Measurements from ENCODE around the gene MGAT5B.

MGAT5B gene

GRCh38 chr17:76893623-76894334 is 25.6 kb downstream of the MGAT5B start:
- peaks cover 10% of the 10 kb centered on the region; the same call in 1 of the 2 replicates for H3K9me3 ChIP-seq (ENCODE audit: insufficient read depth, low read depth, low read length)
- H3K27ac ChIP-seq (ENCODE audit: low read depth, low read length) = no peak overlapping the region
- H3K4me1 ChIP-seq (ENCODE audit: insufficient read depth, low read length) = no peaks in the 10 kb centered on the region
- no peak overlapping the region for H3K4me3 ChIP-seq (ENCODE audit: low read length)
- H3K36me3 ChIP-seq (ENCODE audit: insufficient read depth, low read length) = no peaks in the 10 kb centered on the region
- WGBS = 87% methylated on average over 13 of the region's 13 CpGs
- H3K9ac ChIP-seq (ENCODE audit: low read depth, low read length) = no peak overlapping the region
- no peaks in the 10 kb centered on the region for H3K27me3 ChIP-seq (ENCODE audit: insufficient read depth, low read length)

GRCh38 chr17:76894842-76895241 is 26.6 kb downstream of the MGAT5B start:
- H3K4me1 ChIP-seq (ENCODE audit: insufficient read depth, low read length) = no peaks in the 10 kb centered on the region
- WGBS = 96% methylated on average over 11 of the region's 11 CpGs

GRCh38 chr17:76897023-76897422 is 28.8 kb downstream of the MGAT5B start:
- H3K4me3 ChIP-seq (ENCODE audit: low read length) = no peak overlapping the region
- H3K27ac ChIP-seq (ENCODE audit: low read depth, low read length) = no peak overlapping the region
- no peaks in the 10 kb centered on the region for H3K36me3 ChIP-seq (ENCODE audit: insufficient read depth, low read length)
- 96% methylated on average over 9 of the region's 10 CpGs for WGBS
- no peak overlapping the region for H3K9ac ChIP-seq (ENCODE audit: low read depth, low read length)
- peaks cover 10% of the 10 kb centered on the region; the same call in 1 of the 2 replicates for H3K9me3 ChIP-seq (ENCODE audit: insufficient read depth, low read depth, low read length)
- H3K4me1 ChIP-seq (ENCODE audit: insufficient read depth, low read length) = no peaks in the 10 kb centered on the region
- no peaks in the 10 kb centered on the region for H3K27me3 ChIP-seq (ENCODE audit: insufficient read depth, low read length)

More at GRCh38 chr17:76894842-76895241, 26.6 kb downstream of the MGAT5B start:
- no peak overlapping the region for H3K27ac ChIP-seq (ENCODE audit: low read depth, low read length)
- H3K27me3 ChIP-seq (ENCODE audit: insufficient read depth, low read length) = no peaks in the 10 kb centered on the region
- no peak overlapping the region for H3K9ac ChIP-seq (ENCODE audit: low read depth, low read length)
- H3K36me3 ChIP-seq (ENCODE audit: insufficient read depth, low read length) = no peaks in the 10 kb centered on the region
- H3K4me3 ChIP-seq (ENCODE audit: low read length) = no peak overlapping the region
- H3K9me3 ChIP-seq (ENCODE audit: insufficient read depth, low read depth, low read length) = peaks cover 10% of the 10 kb centered on the region; the same call in 1 of the 2 replicates

GRCh38 chr17:76899414-76899813 is 31.2 kb downstream of the MGAT5B start:
- H3K27ac ChIP-seq (ENCODE audit: low read depth, low read length) = no peak overlapping the region
- H3K9me3 ChIP-seq (ENCODE audit: insufficient read depth, low read depth, low read length) = peaks cover 10% of the 10 kb centered on the region; the same call in 1 of the 2 replicates
- no peak overlapping the region for H3K4me3 ChIP-seq (ENCODE audit: low read length)
- H3K4me1 ChIP-seq (ENCODE audit: insufficient read depth, low read length) = no peaks in the 10 kb centered on the region
- no peaks in the 10 kb centered on the region for H3K27me3 ChIP-seq (ENCODE audit: insufficient read depth, low read length)
- no peaks in the 10 kb centered on the region for H3K36me3 ChIP-seq (ENCODE audit: insufficient read depth, low read length)
- H3K9ac ChIP-seq (ENCODE audit: low read depth, low read length) = no peak overlapping the region
- WGBS = 95% methylated on average over 7 of the region's 7 CpGs

DNA sequence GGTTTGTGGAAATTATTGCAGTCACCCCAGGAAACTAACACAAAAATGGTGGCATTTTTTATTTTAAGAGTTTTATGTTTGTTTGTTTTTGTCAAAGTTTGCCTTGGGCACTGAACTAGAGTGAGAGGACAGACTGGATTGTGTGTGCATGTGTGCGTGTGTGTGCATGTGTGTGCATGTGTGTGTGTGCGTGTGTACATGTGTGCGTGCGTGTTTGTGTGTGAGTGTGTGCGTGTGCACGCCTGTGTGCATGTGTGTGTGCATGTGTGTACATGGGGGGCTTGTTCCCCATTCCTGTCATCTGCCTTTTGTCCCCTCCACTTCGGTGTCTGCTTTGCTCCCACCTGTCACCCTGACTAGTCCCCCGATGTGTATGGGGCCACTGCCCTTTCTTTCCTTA is 32.5 kb downstream of the MGAT5B start:
- no peak overlapping the region for H3K9ac ChIP-seq (ENCODE audit: low read depth, low read length)
- no peaks in the 10 kb centered on the region for H3K36me3 ChIP-seq (ENCODE audit: insufficient read depth, low read length)
- H3K4me3 ChIP-seq (ENCODE audit: low read length) = no peak overlapping the region
- H3K27me3 ChIP-seq (ENCODE audit: insufficient read depth, low read length) = no peaks in the 10 kb centered on the region
- H3K4me1 ChIP-seq (ENCODE audit: insufficient read depth, low read length) = no peaks in the 10 kb centered on the region
- H3K9me3 ChIP-seq (ENCODE audit: insufficient read depth, low read depth, low read length) = no peaks in the 10 kb centered on the region
- H3K27ac ChIP-seq (ENCODE audit: low read depth, low read length) = no peak overlapping the region
- 96% methylated on average over 8 of the region's 8 CpGs for WGBS

GRCh38 chr17:76901542-76902197 is 33.5 kb downstream of the MGAT5B start:
- no peak overlapping the region for H3K9ac ChIP-seq (ENCODE audit: low read depth, low read length)
- H3K27me3 ChIP-seq (ENCODE audit: insufficient read depth, low read length) = no peaks in the 10 kb centered on the region
- 94% methylated on average over 11 of the region's 11 CpGs for WGBS
- H3K9me3 ChIP-seq (ENCODE audit: insufficient read depth, low read depth, low read length) = no peaks in the 10 kb centered on the region
- no peaks in the 10 kb centered on the region for H3K4me1 ChIP-seq (ENCODE audit: insufficient read depth, low read length)
- H3K4me3 ChIP-seq (ENCODE audit: low read length) = no peak overlapping the region
- H3K27ac ChIP-seq (ENCODE audit: low read depth, low read length) = no peak overlapping the region
- H3K36me3 ChIP-seq (ENCODE audit: insufficient read depth, low read length) = no peaks in the 10 kb centered on the region

DNA sequence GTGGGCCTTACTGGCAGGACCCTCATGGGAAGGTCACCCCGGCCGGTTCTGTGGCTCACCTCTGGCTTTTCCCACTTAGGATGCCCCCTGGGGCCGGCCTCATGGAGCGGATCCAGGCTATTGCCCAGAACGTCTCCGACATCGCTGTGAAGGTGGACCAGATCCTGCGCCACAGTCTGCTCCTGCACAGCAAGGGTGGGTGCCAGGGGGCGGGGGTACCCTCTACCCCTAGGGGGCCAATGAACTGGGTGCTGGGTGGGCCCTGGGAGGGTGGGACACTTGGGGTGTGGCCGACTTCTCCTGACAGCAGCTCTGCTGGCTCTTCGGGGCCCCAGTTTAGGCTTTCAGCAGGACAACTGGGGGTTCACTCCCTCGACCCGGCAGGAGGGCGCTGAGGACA is 34.3 kb downstream of the MGAT5B start:
- Histone ChIP-seq H3K4me3 (ENCODE audit: low read length) (no peak overlapping the region), H3K36me3 (ENCODE audit: insufficient read depth, low read length) (no peaks in the 10 kb centered on the region), H3K27ac (ENCODE audit: low read depth, low read length) (no peak overlapping the region), H3K4me1 (ENCODE audit: insufficient read depth, low read length) (no peaks in the 10 kb centered on the region), H3K9me3 (ENCODE audit: insufficient read depth, low read depth, low read length) (no peaks in the 10 kb centered on the region), H3K9ac (ENCODE audit: low read depth, low read length) (no peak overlapping the region), H3K27me3 (ENCODE audit: insufficient read depth, low read length) (no peaks in the 10 kb centered on the region)
- 92% methylated on average over 14 of the region's 14 CpGs for WGBS

DNA sequence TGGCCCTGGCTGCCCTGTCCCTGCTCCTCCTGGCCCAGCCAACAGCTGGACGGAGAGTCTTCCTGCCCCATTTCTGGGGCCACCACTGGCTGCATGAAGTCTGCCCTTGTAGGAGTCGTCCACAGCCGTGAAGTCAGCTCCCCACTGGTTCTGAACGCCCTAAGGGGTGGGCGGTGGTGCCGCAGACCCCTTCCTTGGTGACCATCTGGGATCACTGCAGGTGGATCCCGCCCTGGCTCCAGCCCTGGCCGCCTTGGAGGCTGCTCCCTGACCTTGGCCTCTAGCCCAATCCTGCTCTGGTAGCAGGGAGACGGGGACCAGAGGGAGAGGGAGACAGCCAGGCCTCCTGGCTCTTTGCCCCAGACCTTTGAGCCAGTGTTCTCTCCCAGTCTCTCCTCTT is 35.4 kb downstream of the MGAT5B start:
- no peaks in the 10 kb centered on the region for H3K27me3 ChIP-seq (ENCODE audit: insufficient read depth, low read length)
- no peak overlapping the region for H3K9ac ChIP-seq (ENCODE audit: low read depth, low read length)
- H3K27ac ChIP-seq (ENCODE audit: low read depth, low read length) = no peak overlapping the region
- no peaks in the 10 kb centered on the region for H3K36me3 ChIP-seq (ENCODE audit: insufficient read depth, low read length)
- no peaks in the 10 kb centered on the region for H3K4me1 ChIP-seq (ENCODE audit: insufficient read depth, low read length)
- no peak overlapping the region for H3K4me3 ChIP-seq (ENCODE audit: low read length)
- no peaks in the 10 kb centered on the region for H3K9me3 ChIP-seq (ENCODE audit: insufficient read depth, low read depth, low read length)
- 89% methylated on average over 9 of the region's 9 CpGs for WGBS

DNA sequence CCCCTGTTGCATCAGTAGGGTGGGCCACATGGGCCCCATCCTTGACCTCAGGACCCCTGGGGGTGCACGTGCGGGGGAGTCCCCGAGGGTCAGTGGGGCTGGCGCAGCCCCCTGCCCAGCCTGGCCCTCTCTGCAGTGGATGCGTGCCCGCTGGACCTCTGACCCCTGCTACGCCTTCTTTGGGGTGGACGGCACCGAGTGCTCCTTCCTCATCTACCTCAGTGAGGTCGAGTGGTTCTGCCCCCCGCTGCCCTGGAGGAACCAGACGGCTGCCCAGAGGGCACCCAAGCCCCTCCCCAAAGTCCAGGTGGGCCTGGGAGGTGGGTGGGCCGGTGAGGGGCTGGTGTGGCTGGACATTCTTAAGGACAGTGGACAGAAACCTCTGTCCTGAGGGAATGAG is 35.9 kb downstream of the MGAT5B start:
- Histone ChIP-seq H3K9me3 (ENCODE audit: insufficient read depth, low read depth, low read length) (no peaks in the 10 kb centered on the region), H3K36me3 (ENCODE audit: insufficient read depth, low read length) (no peaks in the 10 kb centered on the region), H3K9ac (ENCODE audit: low read depth, low read length) (no peak overlapping the region), H3K4me3 (ENCODE audit: low read length) (no peak overlapping the region), H3K27me3 (ENCODE audit: insufficient read depth, low read length) (no peaks in the 10 kb centered on the region), H3K4me1 (ENCODE audit: insufficient read depth, low read length) (no peaks in the 10 kb centered on the region), H3K27ac (ENCODE audit: low read depth, low read length) (no peak overlapping the region)
- 95% methylated on average over 13 of the region's 13 CpGs for WGBS

GRCh38 chr17:76905036-76905435 is 36.8 kb downstream of the MGAT5B start:
- no peak overlapping the region for H3K9ac ChIP-seq (ENCODE audit: low read depth, low read length)
- WGBS = 94% methylated on average over 8 of the region's 8 CpGs

GRCh38 chr17:76905836-76906235 is 37.6 kb downstream of the MGAT5B start:
- no peak overlapping the region for H3K4me3 ChIP-seq (ENCODE audit: low read length)
- no peaks in the 10 kb centered on the region for H3K36me3 ChIP-seq (ENCODE audit: insufficient read depth, low read length)
- H3K27ac ChIP-seq (ENCODE audit: low read depth, low read length) = no peak overlapping the region
- H3K27me3 ChIP-seq (ENCODE audit: insufficient read depth, low read length) = no peaks in the 10 kb centered on the region
- H3K9ac ChIP-seq (ENCODE audit: low read depth, low read length) = no peak overlapping the region
- H3K9me3 ChIP-seq (ENCODE audit: insufficient read depth, low read depth, low read length) = no peaks in the 10 kb centered on the region
- peaks cover 4% of the 10 kb centered on the region; the same call in 1 of the 2 replicates for H3K4me1 ChIP-seq (ENCODE audit: insufficient read depth, low read length)
- WGBS = 85% methylated on average over 17 of the region's 17 CpGs

More at GRCh38 chr17:76905036-76905435, 36.8 kb downstream of the MGAT5B start:
- Histone ChIP-seq H3K4me3 (ENCODE audit: low read length) (no peak overlapping the region), H3K36me3 (ENCODE audit: insufficient read depth, low read length) (no peaks in the 10 kb centered on the region), H3K27ac (ENCODE audit: low read depth, low read length) (no peak overlapping the region), H3K4me1 (ENCODE audit: insufficient read depth, low read length) (peaks cover 4% of the 10 kb centered on the region; the same call in 1 of the 2 replicates), H3K27me3 (ENCODE audit: insufficient read depth, low read length) (no peaks in the 10 kb centered on the region), H3K9me3 (ENCODE audit: insufficient read depth, low read depth, low read length) (no peaks in the 10 kb centered on the region)

All from HUES64 (cell line).